K562 treated with DMSO at 1 percent for 12 hours (cell line): ENCODE measurements around the gene SOX15. TPM values are rescaled to one million over a fixed set of nuclear protein-coding genes. Genes with fewer than 3 reads are reported as not detected.

Source experiments
- total RNA-seq: library from RNA; unstranded; fragments of 300-600 nt; gene quantifications from 2 replicates; pipeline ENCODE4 v1.2.3, GENCODE V29; 2022; ENCODE audit not compliant: insufficient read depth

The SOX15 gene
- total RNA-seq = 2.3 and 5.6 TPM in 2 replicates

DNA sequence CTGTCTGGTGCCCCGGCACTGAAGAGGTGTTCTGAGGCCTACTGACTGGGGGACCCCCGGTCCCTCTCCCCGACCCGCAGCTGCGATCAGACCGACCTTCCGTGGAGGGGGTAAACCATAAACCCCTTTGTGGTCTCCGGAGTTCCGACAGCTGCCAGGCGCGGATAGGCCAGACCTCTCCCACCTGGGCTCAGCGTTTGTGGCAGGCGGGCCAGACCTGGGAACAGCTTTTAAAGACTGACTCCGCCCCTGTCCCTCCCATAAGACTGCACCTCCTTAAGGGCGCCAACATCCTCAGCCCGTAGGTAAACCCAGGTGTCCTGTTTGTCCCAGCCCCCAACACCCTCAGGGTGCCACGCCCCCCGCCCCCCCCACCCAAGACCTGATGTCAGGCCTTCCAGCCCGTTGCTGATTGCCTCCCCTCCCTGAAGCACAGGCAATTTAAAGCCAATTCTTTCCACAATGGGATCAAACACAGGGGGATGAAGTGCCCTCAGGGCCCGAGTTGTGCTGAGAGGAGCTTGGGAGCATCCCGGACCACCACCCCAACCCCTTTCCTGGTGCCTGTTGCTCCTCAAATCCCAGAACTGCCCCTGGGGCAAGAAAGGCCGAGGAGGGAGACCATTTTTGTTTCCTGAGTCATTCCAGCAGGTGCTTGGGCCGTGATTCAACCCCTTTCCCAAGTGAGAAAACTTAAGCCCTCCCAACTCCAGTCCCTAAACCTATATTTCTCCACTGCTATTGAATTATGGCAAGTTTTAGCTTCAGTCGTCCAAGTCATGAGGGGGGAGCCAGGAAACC is at the start of gene SOX15:
Gene SOX15 (minus strand): TSS at position 204 of the 801 bp plus-strand sequence. CDS start 418 bp downstream, outside the sequence.

DNA sequence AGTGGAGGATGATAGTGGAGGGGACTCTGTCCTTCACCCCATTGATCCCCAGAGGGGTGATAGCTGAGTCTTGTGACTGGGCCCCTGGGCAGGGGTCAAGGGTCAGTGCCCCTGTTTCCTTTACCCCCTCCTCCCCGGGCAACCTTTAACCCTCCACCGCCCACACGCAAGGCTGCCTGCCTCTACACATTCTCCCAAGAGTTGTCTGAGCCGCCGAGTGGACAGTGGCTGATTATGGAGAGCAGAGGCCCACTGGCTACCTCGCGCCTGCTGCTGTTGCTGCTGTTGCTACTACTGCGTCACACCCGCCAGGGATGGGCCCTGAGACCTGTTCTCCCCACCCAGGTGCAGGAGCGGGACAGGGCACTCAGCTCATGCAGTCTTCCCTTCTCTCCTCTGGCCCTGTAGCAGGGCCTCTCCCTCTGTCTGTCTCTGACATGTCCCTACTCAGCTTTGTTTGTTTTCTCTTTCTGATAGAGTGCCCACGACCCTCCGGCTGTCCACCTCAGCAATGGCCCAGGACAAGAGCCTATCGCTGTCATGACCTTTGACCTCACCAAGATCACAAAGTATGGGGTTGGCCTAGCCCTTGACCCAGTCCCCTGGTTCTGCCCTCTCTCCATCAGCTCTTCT is 40.2 kb upstream of the SOX15 start, which contains the start of gene SHBG:
Gene SHBG (plus strand): TSS at position 197 of the 633 bp plus-strand sequence. CDS start 38 bp downstream, at position 235.

DNA sequence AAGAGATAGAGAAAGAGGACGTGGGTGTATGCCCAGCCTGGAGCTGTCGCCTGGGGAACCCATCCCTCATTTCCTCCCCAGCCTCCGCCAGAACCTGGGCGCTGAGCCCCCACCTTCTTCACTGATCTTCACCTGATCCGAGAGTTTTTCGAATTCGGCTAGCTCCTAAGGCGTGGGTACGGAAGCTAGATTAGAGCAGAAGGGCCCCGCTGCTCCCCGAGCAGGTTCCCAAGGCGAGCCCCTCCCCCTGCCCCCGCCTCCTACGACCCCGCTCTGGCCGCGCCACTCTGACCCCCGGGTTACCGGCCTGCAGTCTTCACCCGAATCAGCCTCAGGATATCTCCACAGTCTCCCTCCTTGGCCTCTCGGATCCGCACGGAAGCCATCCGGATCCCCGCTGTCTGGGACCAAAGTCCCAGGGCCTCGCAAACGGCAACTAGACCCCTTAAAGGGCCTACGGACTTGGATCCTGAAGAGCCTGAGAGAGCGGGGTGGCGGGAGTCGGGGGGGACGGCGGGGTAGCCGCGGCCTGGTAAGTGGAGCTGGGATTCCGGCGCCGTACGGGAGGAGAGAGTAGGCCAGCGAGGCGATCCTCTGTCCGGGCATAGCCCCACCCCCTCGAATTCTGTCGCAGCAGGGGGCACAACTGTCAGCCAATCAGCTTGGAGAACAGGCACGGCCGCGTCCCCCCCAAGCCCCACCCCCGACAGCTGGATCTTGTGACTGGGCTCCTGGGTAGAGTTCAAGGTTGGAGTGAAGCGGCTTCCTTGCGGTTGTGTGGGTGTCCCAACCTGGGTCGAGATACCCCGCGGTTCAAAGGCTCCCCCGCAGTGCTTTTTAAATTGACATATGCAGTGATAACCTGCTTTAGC is 37.6 kb upstream of the SOX15 start, which contains the start of gene SAT2:
Gene SAT2 (minus strand): TSS at position 572 of the 872 bp plus-strand sequence. CDS start 186 bp downstream, at position 386.

DNA sequence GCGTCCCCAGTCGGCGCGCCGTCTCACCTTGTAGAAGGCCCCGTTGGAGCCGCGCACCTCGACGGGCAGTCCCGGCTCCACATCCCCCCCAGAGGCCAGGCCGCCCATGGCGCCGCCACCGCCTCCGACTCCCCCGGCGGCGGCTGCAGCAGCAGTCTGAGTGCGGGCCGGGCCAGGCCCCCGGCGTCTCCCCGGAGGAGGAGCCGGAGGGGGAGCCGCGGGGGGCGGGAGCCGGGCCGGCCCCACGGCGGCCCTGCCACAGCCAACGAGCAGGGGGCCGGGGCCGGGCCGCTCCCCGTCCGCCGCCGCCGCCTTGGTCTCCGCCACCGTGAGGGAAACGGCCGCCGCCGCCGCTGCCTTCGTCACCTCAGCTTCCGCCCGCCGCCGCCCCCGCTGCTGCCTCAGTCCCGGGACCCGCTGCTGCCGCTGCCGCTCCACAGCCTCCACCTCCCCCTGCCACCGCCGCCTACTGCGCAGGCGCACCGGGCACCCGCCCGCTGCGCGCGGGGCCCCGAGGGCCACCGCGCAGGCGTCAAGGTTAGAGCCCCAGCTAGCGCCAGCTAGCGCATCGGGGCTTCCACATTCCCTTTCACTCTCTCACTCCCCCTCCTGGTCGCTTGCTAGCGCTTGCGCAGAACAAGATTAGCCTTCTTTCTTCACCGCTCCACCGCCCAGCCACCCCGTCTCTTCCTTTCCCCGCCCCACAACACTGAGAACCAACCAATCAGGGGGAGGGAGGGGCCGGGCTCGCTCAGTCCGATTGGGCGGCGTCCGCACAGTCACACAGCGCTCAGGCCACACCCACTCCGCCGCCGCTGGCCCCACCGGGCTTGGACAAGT is 24.8 kb upstream of the SOX15 start, which contains the start of gene FXR2:
Gene FXR2 (minus strand): TSS at position 473 of the 840 bp plus-strand sequence. CDS start 365 bp downstream, at position 108.

GRCh38 chr17:7583253-7584109 is 6.4 kb downstream of the SOX15 start, which contains the start of gene MPDU1:
Gene MPDU1, plus strand, starts transcription at chr17:7583852. Its CDS starts 11 bp downstream, at chr17:7583863.

GRCh38 chr17:7579001-7579833 is 10.7 kb downstream of the SOX15 start, which contains the start of gene CD68:
Gene CD68, plus strand, starts transcription at chr17:7579638. Its CDS starts 40 bp downstream, at chr17:7579678.

DNA sequence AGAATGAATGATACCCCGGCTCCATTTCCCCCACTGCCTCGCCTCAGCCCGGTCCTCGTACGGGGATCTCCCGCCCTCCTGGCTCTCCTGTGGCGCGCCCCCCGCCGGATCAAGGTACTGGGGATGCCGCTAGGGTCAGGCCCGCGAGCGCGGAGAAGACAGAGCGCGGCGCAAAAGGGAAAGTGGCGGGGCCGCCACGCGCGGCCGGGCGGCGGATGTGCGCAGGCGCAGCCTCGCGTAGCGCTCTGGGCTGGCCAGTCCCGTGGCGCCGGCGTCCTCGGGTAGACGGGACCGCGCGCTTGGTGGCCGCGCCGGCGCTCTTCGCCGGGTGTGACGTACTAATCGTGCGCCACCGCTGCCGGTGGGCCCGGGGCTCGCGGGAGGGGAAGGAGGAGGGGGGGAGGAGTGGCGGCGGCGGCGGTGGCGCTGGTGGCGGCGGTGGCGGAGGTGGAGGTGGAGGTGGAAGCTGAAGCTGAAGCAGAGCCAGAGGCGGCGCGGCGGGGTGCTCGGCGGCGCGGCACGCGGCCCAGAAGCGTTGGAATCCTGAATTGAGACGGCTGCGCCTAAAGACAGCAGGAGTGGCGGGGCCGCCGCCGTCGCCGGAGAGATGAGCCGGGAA is 28.2 kb downstream of the SOX15 start, which contains the start of gene SENP3:
Gene SENP3 (plus strand): TSS at position 331 of the 619 bp plus-strand sequence. CDS start 1,158 bp downstream, outside the sequence.

GRCh38 chr17:7558544-7559319 is 31.2 kb downstream of the SOX15 start, which contains the start of gene TNFSF13:
Gene TNFSF13, plus strand, starts transcription at chr17:7558750. Its CDS starts 290 bp downstream, at chr17:7559040.

GRCh38 chr17:7548585-7549400 is 41.1 kb downstream of the SOX15 start, which contains the start of gene TNFSF12:
Gene TNFSF12, plus strand, starts transcription at chr17:7549058. Its CDS starts 96 bp downstream, at chr17:7549154.

Other genes with a start within 250 kb of the SOX15 start
- 4.2 and 6.3 TPM in 2 replicates for gene KCTD11, start 237.9 kb downstream of the SOX15 start, total RNA-seq
- not detected in 2 replicates for gene TMEM95, start 234.9 kb downstream of the SOX15 start, total RNA-seq
- gene TNK1, start 209.0 kb downstream of the SOX15 start, total RNA-seq = 4.7 and 6.0 TPM in 2 replicates
- 7.2 and 9.4 TPM in 2 replicates for gene PLSCR3, start 195.6 kb downstream of the SOX15 start, total RNA-seq
- gene TMEM256, start 186.0 kb downstream of the SOX15 start, total RNA-seq = 43.4 and 76.9 TPM in 2 replicates
- 4.4 and 13.0 TPM in 2 replicates for gene NLGN2, start 182.2 kb downstream of the SOX15 start, total RNA-seq
- not detected in 2 replicates for gene SPEM1, start 169.8 kb downstream of the SOX15 start, total RNA-seq
- not detected in 2 replicates for gene SPEM2, start 164.5 kb downstream of the SOX15 start, total RNA-seq
- not detected in 2 replicates for gene SPEM3, start 161.2 kb downstream of the SOX15 start, total RNA-seq
- gene TMEM102, start 154.7 kb downstream of the SOX15 start, total RNA-seq = 12.3 and 12.6 TPM in 2 replicates
- 3.8 and 6.1 TPM in 2 replicates for gene FGF11, start 150.6 kb downstream of the SOX15 start, total RNA-seq
- gene CHRNB1, start 145.0 kb downstream of the SOX15 start, total RNA-seq = 10.1 and 10.9 TPM in 2 replicates
- gene ZBTB4, start 110.5 kb downstream of the SOX15 start, total RNA-seq = 1.2 and 5.1 TPM in 2 replicates
- not detected in 2 replicates for gene SLC35G6, start 108.6 kb downstream of the SOX15 start, total RNA-seq
- gene POLR2A, start 105.7 kb downstream of the SOX15 start, total RNA-seq = 19.1 and 87.4 TPM in 2 replicates
- 0.73 TPM in 1 of 2 replicates, not detected in the other for gene TNFSF12, start 41.0 kb downstream of the SOX15 start, total RNA-seq
- 2.0 TPM in 1 of 2 replicates, not detected in the other for gene TNFSF13, start 31.3 kb downstream of the SOX15 start, total RNA-seq
- gene SENP3, start 28.2 kb downstream of the SOX15 start, total RNA-seq = 34.6 and 35.9 TPM in 2 replicates
- gene CD68, start 10.5 kb downstream of the SOX15 start, total RNA-seq = 29.0 and 33.7 TPM in 2 replicates
- gene MPDU1, start 6.2 kb downstream of the SOX15 start, total RNA-seq = 58.4 and 59.6 TPM in 2 replicates
- 43.7 and 60.0 TPM in 2 replicates for gene FXR2, start 24.8 kb upstream of the SOX15 start, total RNA-seq
- gene SAT2, start 37.7 kb upstream of the SOX15 start, total RNA-seq = 61.5 and 61.6 TPM in 2 replicates
- gene SHBG, start 40.0 kb upstream of the SOX15 start, total RNA-seq = not detected in 2 replicates
- 1.7 and 4.2 TPM in 2 replicates for gene ATP1B2, start 60.8 kb upstream of the SOX15 start, total RNA-seq
- gene TP53, start 97.4 kb upstream of the SOX15 start, total RNA-seq = 5.9 and 6.0 TPM in 2 replicates
- 40.5 and 46.5 TPM in 2 replicates for gene WRAP53, start 98.4 kb upstream of the SOX15 start, total RNA-seq
- not detected in 2 replicates for gene EFNB3, start 115.1 kb upstream of the SOX15 start, total RNA-seq
- gene DNAH2, start 127.7 kb upstream of the SOX15 start, total RNA-seq = not detected in 2 replicates
- gene KDM6B, start 244.1 kb upstream of the SOX15 start, total RNA-seq = 4.7 and 22.0 TPM in 2 replicates